ENCODE data around the gene KCTD12. TPM values are rescaled to one million over a fixed set of nuclear protein-coding genes. Genes with fewer than 3 reads are reported as not detected.

The KCTD12 gene
- total RNA-seq, 1 donor from 2014 or later = 7.4 TPM

DNA sequence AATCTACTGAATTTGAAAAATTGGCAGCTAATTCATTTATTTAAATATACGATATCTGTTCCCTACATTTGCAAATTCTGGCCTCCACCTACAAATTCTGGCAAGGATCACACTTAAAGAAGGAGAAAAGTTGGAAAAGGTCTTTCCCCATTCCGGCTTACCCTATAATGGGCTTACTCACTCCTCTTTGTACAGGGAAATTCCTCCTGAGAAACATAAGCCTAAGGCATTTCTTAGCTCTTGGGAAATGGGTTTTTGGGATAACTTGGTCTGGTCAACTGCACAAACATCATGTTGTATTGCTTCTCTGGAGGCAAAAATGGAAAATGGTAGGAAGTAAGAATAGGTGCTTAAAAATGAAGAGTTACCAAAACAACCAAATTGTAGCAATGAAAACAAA is 25.5 kb downstream of the KCTD12 start:
- Mint-ChIP-seq H3K9me3 (peaks cover 9% of the 10 kb centered on the region), H3K4me3 (no peak overlapping the region), H3K27ac (ENCODE audit: unreplicated experiment) (no peak overlapping the region), H3K27me3 (ENCODE audit: low read depth) (peaks cover 2% of the 10 kb centered on the region), H3K36me3 (ENCODE audit: low read depth) (no peaks in the 10 kb centered on the region), H3K4me1 (no peaks in the 10 kb centered on the region)
- TF ChIP-seq CTCF (conservative IDR thresholded peaks at IDR 0.05) = no peak
- no peak for DNase-seq (ENCODE audit: low read depth, low spot score)

GRCh38 chr13:76854894-76855293 is 31.3 kb downstream of the KCTD12 start:
- Mint-ChIP-seq H3K9me3 (peaks cover 9% of the 10 kb centered on the region), H3K36me3 (ENCODE audit: low read depth) (no peaks in the 10 kb centered on the region), H3K27ac (ENCODE audit: unreplicated experiment) (no peak overlapping the region), H3K4me1 (peaks cover 3% of the 10 kb centered on the region), H3K4me3 (no peak overlapping the region), H3K27me3 (ENCODE audit: low read depth) (no peaks in the 10 kb centered on the region)
- no peak for DNase-seq (ENCODE audit: low read depth, low spot score)
- TF ChIP-seq CTCF (conservative IDR thresholded peaks at IDR 0.05) = no peak

- H3K27ac Mint-ChIP-seq (ENCODE audit: unreplicated experiment) = no peak overlapping the region
- DNase-seq (ENCODE audit: low read depth, low spot score) = no peak
- H3K27me3 Mint-ChIP-seq (ENCODE audit: low read depth) = no peaks in the 10 kb centered on the region
- no peak for TF ChIP-seq CTCF (conservative IDR thresholded peaks at IDR 0.05)
- peaks cover 7% of the 10 kb centered on the region for H3K9me3 Mint-ChIP-seq
- H3K4me1 Mint-ChIP-seq = peaks cover 3% of the 10 kb centered on the region
- no peaks in the 10 kb centered on the region for H3K36me3 Mint-ChIP-seq (ENCODE audit: low read depth)
- no peak overlapping the region for H3K4me3 Mint-ChIP-seq
Observed at GRCh38 chr13:76853921-76854608, 32.1 kb downstream of the KCTD12 start.

- H3K36me3 Mint-ChIP-seq (ENCODE audit: low read depth) = no peaks in the 10 kb centered on the region
- H3K4me1 Mint-ChIP-seq = peaks cover 3% of the 10 kb centered on the region
- no peak for TF ChIP-seq CTCF (conservative IDR thresholded peaks at IDR 0.05)
- H3K27ac Mint-ChIP-seq (ENCODE audit: unreplicated experiment) = no peak overlapping the region
- DNase-seq (ENCODE audit: low read depth, low spot score) = no peak
- peaks cover 5% of the 10 kb centered on the region for H3K9me3 Mint-ChIP-seq
- H3K27me3 Mint-ChIP-seq (ENCODE audit: low read depth) = no peaks in the 10 kb centered on the region
- H3K4me3 Mint-ChIP-seq = no peak overlapping the region
Observed at GRCh38 chr13:76853481-76853880, 32.7 kb downstream of the KCTD12 start.

GRCh38 chr13:76852986-76853385 is 33.2 kb downstream of the KCTD12 start:
- no peak for TF ChIP-seq CTCF (conservative IDR thresholded peaks at IDR 0.05)
- no peaks in the 10 kb centered on the region for H3K36me3 Mint-ChIP-seq (ENCODE audit: low read depth)
- peaks cover 3% of the 10 kb centered on the region for H3K4me1 Mint-ChIP-seq
- H3K4me3 Mint-ChIP-seq = no peak overlapping the region
- no peak for DNase-seq (ENCODE audit: low read depth, low spot score)
- H3K27me3 Mint-ChIP-seq (ENCODE audit: low read depth) = no peaks in the 10 kb centered on the region
- peaks cover 4% of the 10 kb centered on the region for H3K9me3 Mint-ChIP-seq
- no peak overlapping the region for H3K27ac Mint-ChIP-seq (ENCODE audit: unreplicated experiment)
